Stomach (tissue), 9 donors: ENCODE data around the gene DNAH11. TPM values are rescaled to one million over a fixed set of nuclear protein-coding genes. Genes with fewer than 3 reads are reported as not detected.
"Not testable (repeated sequence)": the region's sequence is repeated elsewhere in the genome, so short reads cannot be mapped to it uniquely, and the experiment has no call there.

Experiments
- DNase-seq, 2 donors: peaks; one replicate each; pipeline versions ENCODE4 v3.0.0 to v3.0.0-alpha.2; 2013 to 2019
- H3K27ac ChIP-seq, 5 donors: fragments of 200-600 bp in 4 of 5; sonication (generic) in 4 of 5; one replicate each; pipeline ENCODE4 v1.5.1; 2013 to 2019; ENCODE audit warnings: mild to moderate bottlenecking in 1 of 5, moderate library complexity in 1 of 5
- H3K27me3 ChIP-seq, 3 donors: fragments of 200-600 bp; sonication (generic); one replicate each; pipeline ENCODE4 v1.5.1; 2017 to 2019; ENCODE audit warnings: mixed run types in 1 of 3
- H3K36me3 ChIP-seq, 4 donors: fragments of 200-600 bp; sonication (generic); 1 replicate in 3 of 4; 2 replicates in 1 of 4; pipeline ENCODE4 v1.5.1; 2016 to 2019
- H3K4me1 ChIP-seq, 4 donors: fragments of 200-600 bp; sonication (generic); one replicate each; pipeline ENCODE4 v1.5.1; 2016 to 2019
- H3K4me3 ChIP-seq, 4 donors: fragments of 200-600 bp; sonication (generic) in 3 of 4; one replicate each; pipeline ENCODE4 v1.5.1; 2016 to 2019; ENCODE audit warnings: mild to moderate bottlenecking in 1 of 4
- H3K9me3 ChIP-seq, 4 donors: fragments of 200-600 bp; sonication (generic); one replicate each; pipeline ENCODE4 v1.5.1; 2016 to 2019
- CTCF ChIP-seq, 7 experiments: fragments of 450-650 bp in 4 of 7; fragments of 200-600 bp in 3 of 7; sonication (generic) in 3 of 7; IDR thresholded peaks; one replicate each; pipeline ENCODE4 v1.5.1; 2016 to 2019; ENCODE audit warnings: antibody characterized with exemption in 7 of 7, control low read depth in 2 of 7, mild to moderate bottlenecking in 1 of 7
- EP300 ChIP-seq: sonication (generic); formaldehyde crosslinking; IDR thresholded peaks from one replicate; pipeline ENCODE4 v1.6.1; 2017; ENCODE audit warnings: antibody characterized with exemption
- POLR2A ChIP-seq, 4 donors: fragments of 450-650 bp; IDR thresholded peaks; one replicate each; pipeline ENCODE4 v1.6.1; 2016; ENCODE audit warnings: antibody characterized with exemption in 4 of 4, control low read depth in 2 of 4, mild to moderate bottlenecking in 1 of 4, moderate library complexity in 1 of 4
- POLR2AphosphoS5 ChIP-seq, 3 donors: sonication (generic); formaldehyde crosslinking; IDR thresholded peaks; one replicate each; pipeline ENCODE4 v1.6.1; 2016; ENCODE audit warnings: antibody characterized with exemption in 3 of 3
- WGBS, 5 donors: extraction: QIAGEN DNeasy Blood & Tissue Kit in 3 of 5; methylation state at CpG; one replicate each; pipeline versions ENCODE4 v1.1.5 to v1.1.7; 2013 to 2018; 5-methylcytosine and 5-hydroxymethylcytosine counted together
- intact Hi-C: fragments of 100-400 bp; cut with DNase I; formaldehyde crosslinking; loops from one replicate; pipeline ENCODE4 v1.15.1; 2023; ENCODE audit warnings: low total_unique reads
- polyA plus RNA-seq, 3 donors: library from polyadenylated mRNA; stranded (reverse); fragments of 200-250 nt; gene quantifications; one replicate each; pipeline ENCODE4 v1.2.3, GENCODE V29; 2013
- total RNA-seq, 5 donors: library from RNA; depleted of rRNA; stranded (reverse); fragments of >200 nt; gene quantifications; one replicate each; pipeline versions ENCODE4 v1.1.0 to v1.2.3, GENCODE V29; 2014 to 2016
- donor health status: healthy with polysubstance abuse.
- donor health status: Bipolar disorder and iron deficiency.
- donor health status: healthy.

Gene DNAH11
- total and polyA plus RNA-seq, 8 donors, result under 0.01 to 2.6 (median 0.45) TPM; not detected in 1

GRCh38 chr7:21514062-21514461 lies 28.8 kb upstream of the DNAH11 start:
- intact Hi-C loops, result no loop called here
- H3K4me1 ChIP-seq, result no peaks in the 10 kb centered on the region
- no peak overlapping the region for H3K4me3 ChIP-seq
- H3K36me3 ChIP-seq, result peaks cover 0 to 29% (median 15%) of the 10 kb centered on the region in 4 donors
- TF ChIP-seq EP300 (no peak), POLR2A (IDR thresholded peaks at IDR 0.05) (no peak), POLR2AphosphoS5 (IDR thresholded peaks at IDR 0.05) (no peak)
- no peak overlapping the region for H3K27ac ChIP-seq
- no peak for DNase-seq
- no peaks in the 10 kb centered on the region for H3K9me3 ChIP-seq
- no peaks in the 10 kb centered on the region for H3K27me3 ChIP-seq

GRCh38 chr7:21524680-21525079 lies 18.2 kb upstream of the DNAH11 start:
- H3K4me1 ChIP-seq, result no peaks in the 10 kb centered on the region
- 79 to 100% (median 92%) methylated on average over 1 of the region's 1 CpG for WGBS, 5 donors
- intact Hi-C loops, result no loop called here
- DNase-seq, result no peak
- no peaks in the 10 kb centered on the region for H3K36me3 ChIP-seq
- no peak overlapping the region for H3K4me3 ChIP-seq
- no peaks in the 10 kb centered on the region for H3K27me3 ChIP-seq
- peaks cover 0 to 5% (median 0%) of the 10 kb centered on the region in 4 donors for H3K9me3 ChIP-seq
- no peak for TF ChIP-seq POLR2A (IDR thresholded peaks at IDR 0.05)
- no peak for TF ChIP-seq EP300
- TF ChIP-seq CTCF (IDR thresholded peaks at IDR 0.05), result no peak
- TF ChIP-seq POLR2AphosphoS5 (IDR thresholded peaks at IDR 0.05), result no peak
- no peak overlapping the region for H3K27ac ChIP-seq

- Histone ChIP-seq H3K9me3 (peaks cover 0 to 5% (median 0%) of the 10 kb centered on the region in 4 donors), H3K27ac (no peak overlapping the region), H3K27me3 (no peaks in the 10 kb centered on the region), H3K4me1 (no peaks in the 10 kb centered on the region), H3K36me3 (no peaks in the 10 kb centered on the region), H3K4me3 (no peak overlapping the region)
- DNase-seq, result no peak
- intact Hi-C loops, result no loop called here
- no peak for TF ChIP-seq POLR2A (IDR thresholded peaks at IDR 0.05)
- TF ChIP-seq CTCF (IDR thresholded peaks at IDR 0.05), result peak in 4 of 7 experiments; percentile 6 to 34 (median 18)
Measured at GRCh38 chr7:21526007-21526406, 16.8 kb upstream of the DNAH11 start.

GRCh38 chr7:21526448-21526847 lies 16.4 kb upstream of the DNAH11 start:
- Histone ChIP-seq H3K27ac (no peak overlapping the region), H3K9me3 (peaks cover 0 to 5% (median 0%) of the 10 kb centered on the region in 4 donors), H3K36me3 (no peaks in the 10 kb centered on the region), H3K4me3 (no peak overlapping the region), H3K27me3 (no peaks in the 10 kb centered on the region), H3K4me1 (no peaks in the 10 kb centered on the region)
- TF ChIP-seq EP300 (no peak), CTCF (IDR thresholded peaks at IDR 0.05) (peak in 1 of 7 experiments; percentile 2), POLR2A (IDR thresholded peaks at IDR 0.05) (no peak), POLR2AphosphoS5 (IDR thresholded peaks at IDR 0.05) (no peak)
- no peak for DNase-seq
- 92 to 97% (median 96%) methylated on average over 2 to 3 of the region's 3 CpGs for WGBS, 5 donors
- intact Hi-C loops, result no loop called here

GRCh38 chr7:21532485-21532884 lies 10.4 kb upstream of the DNAH11 start:
- H3K36me3 ChIP-seq, H3K4me3 ChIP-seq, DNase-seq, H3K9me3 ChIP-seq, intact Hi-C loops, H3K27me3 ChIP-seq, H3K27ac ChIP-seq, H3K4me1 ChIP-seq: not testable (repeated sequence)
- WGBS, 5 donors, result 32 to 91% (median 53%) methylated on average over 1 of the region's 1 CpG

GRCh38 chr7:21533646-21534045 lies 9.2 kb upstream of the DNAH11 start:
- H3K4me1 ChIP-seq, H3K4me3 ChIP-seq, H3K9me3 ChIP-seq, intact Hi-C loops, H3K27ac ChIP-seq, H3K36me3 ChIP-seq, H3K27me3 ChIP-seq, DNase-seq: not testable (repeated sequence)

- H3K27ac ChIP-seq, H3K36me3 ChIP-seq, H3K4me3 ChIP-seq, DNase-seq, intact Hi-C loops, H3K4me1 ChIP-seq, H3K9me3 ChIP-seq: not testable (repeated sequence)
- peaks cover 0 to 17% (median 0%) of the 10 kb centered on the region in 3 donors for H3K27me3 ChIP-seq
- WGBS, 5 donors, result 94 to 96% (median 94%) methylated on average over 12 to 27 of the region's 27 CpGs
Measured at GRCh38 chr7:21536445-21537118, 6.3 kb upstream of the DNAH11 start.
